Measurements from ENCODE around the gene TMEM184C. TPM values are rescaled to one million over a fixed set of nuclear protein-coding genes. Genes with fewer than 3 reads are reported as not detected.

The TMEM184C gene
- total and polyA plus RNA-seq, 2 of the 8 experiments (the other 6 are each of a cell fraction or from before 2014, with no cell fraction given): 11.1 to 42.4 TPM

- TF ChIP-seq CHD7 (IDR thresholded peaks at IDR 0.05; ENCODE audit: insufficient replicate concordance, low read length) (no peak), TBP (IDR thresholded peaks at IDR 0.05; ENCODE audit: low read depth, low read length) (no peak), RFX5 (IDR thresholded peaks at IDR 0.05; ENCODE audit: borderline replicate concordance, low read depth, low read length) (no peak), TAF7 (optimal IDR thresholded peaks at IDR 0.05; ENCODE audit: borderline replicate concordance, low read depth, low read length) (no peak), SP1 (IDR thresholded peaks at IDR 0.05; ENCODE audit: low read depth, low read length) (no peak), SIN3A (conservative IDR thresholded peaks at IDR 0.05 in 1 of 2, IDR thresholded peaks at IDR 0.05 in 1 of 2; ENCODE audit: low read depth in 1 of 2, low read length in 2 of 2) (no peak), CHD2 (IDR thresholded peaks at IDR 0.05; ENCODE audit: low read length) (no peak), USF2 (IDR thresholded peaks at IDR 0.05; ENCODE audit: low read length) (no peak), PHF8 (conservative IDR thresholded peaks at IDR 0.05; ENCODE audit: low read depth, low read length) (no peak), FOSL1 (IDR thresholded peaks at IDR 0.05; ENCODE audit: insufficient read depth, low read depth, low read length) (no peak)
Observed at GRCh38 chr4:147625733-147626132, 8.5 kb downstream of the TMEM184C start (continued).

Data from H1 (cell line).